ENCODE data around the gene IL9. TPM values are rescaled to one million over a fixed set of nuclear protein-coding genes. Genes with fewer than 3 reads are reported as not detected.
A peak's percentile ranks its signal among the peaks of the same experiment; 100 is the strongest.
"Not testable (repeated sequence)": the region's sequence is repeated elsewhere in the genome, so short reads cannot be mapped to it uniquely, and the experiment has no call there.

The IL9 gene
- total RNA-seq, 1 donor from 2014 or later, result not detected

GRCh38 chr5:135874461-135874860 lies 21.2 kb downstream of the IL9 start:
- intact Hi-C loops (cut with DNase I), result no loop called here
- no peak for DNase-seq (ENCODE audit: low spot score)
- no peak for ATAC-seq

DNA sequence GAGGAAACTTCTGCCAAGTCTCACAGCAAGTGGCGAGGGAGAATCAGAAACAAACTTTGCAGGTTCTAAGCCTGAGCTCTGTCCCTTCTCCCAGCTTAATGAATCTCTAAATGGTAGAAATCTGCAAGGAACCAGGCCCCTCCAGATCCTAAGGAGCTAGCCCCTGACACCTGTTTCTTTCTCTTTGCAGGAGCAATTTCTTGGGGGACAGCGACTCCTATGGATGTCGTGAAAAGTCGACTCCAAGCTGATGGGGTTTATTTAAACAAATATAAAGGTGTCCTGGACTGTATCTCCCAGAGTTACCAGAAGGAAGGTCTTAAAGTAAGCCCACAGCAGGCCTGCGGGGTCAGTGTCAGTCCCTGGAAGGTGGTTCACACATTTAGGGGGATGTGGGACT lies 21.8 kb downstream of the IL9 start:
- no peak for DNase-seq (ENCODE audit: low spot score)
- no peak for ATAC-seq
- intact Hi-C loops (cut with DNase I), result no loop called here

DNA sequence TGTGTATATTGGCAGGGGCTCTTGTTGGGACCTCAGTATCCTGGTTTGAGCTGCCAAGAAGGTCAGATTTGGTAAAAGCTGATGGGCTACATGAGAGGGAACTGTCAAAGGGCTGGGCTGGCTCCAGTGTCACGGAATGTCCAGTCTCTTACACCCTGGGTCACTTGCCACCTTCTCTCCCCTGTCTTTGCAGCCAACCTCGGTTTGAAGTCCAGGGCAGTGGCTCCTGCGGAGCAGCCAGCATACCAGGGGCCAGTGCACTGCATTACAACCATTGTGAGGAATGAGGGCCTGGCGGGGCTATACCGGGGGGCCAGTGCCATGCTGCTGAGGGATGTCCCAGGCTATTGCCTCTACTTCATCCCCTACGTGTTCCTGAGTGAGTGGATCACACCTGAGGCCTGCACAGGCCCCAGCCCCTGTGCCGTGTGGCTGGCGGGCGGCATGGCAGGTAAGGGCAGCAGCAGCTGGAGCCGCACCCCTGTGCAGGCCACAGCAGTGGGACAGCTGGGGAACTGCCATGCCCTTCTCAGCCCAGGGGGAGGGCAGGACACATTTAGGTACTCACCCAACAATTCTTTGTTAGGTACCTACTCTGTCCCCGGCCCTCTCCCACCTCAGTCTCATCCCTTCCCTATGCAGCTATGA lies 24.2 kb downstream of the IL9 start:
- no peak for ATAC-seq
- intact Hi-C loops (cut with DNase I), result no loop called here

DNA sequence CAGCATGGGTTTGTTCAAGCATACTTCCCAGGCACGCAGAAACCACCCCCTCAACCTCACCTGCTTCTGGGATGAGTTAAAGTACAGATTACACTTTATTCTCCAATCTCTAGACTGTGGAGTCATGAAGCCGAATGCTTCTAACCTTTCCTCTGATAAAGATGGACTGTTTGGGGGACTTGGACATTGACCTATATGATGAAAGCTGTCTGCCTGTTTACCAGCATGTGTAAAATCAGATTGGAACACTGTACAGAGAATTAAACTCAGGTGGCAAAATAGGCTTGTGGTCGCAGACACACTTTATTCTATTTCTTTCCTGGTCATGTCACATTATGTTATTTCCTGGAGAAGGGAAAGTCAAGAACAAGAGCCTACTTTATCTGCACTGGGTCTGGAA lies 25.7 kb downstream of the IL9 start:
- ATAC-seq, result no peak
- intact Hi-C loops (cut with DNase I), result no loop called here

More for the DNA sequence above, 24.2 kb downstream of the IL9 start:
- no peak for DNase-seq (ENCODE audit: low spot score)

GRCh38 chr5:135869276-135869675 lies 26.4 kb downstream of the IL9 start:
- no peak for ATAC-seq
- DNase-seq (ENCODE audit: low spot score), result no peak
- intact Hi-C loops (cut with DNase I), result no loop called here

More for the DNA sequence above, 25.7 kb downstream of the IL9 start:
- no peak for DNase-seq (ENCODE audit: low spot score)

- no peak for DNase-seq (ENCODE audit: low spot score)
- intact Hi-C loops (cut with DNase I), result no loop called here
- no peak for ATAC-seq
Observed at GRCh38 chr5:135868681-135869080, 27.0 kb downstream of the IL9 start.

DNA sequence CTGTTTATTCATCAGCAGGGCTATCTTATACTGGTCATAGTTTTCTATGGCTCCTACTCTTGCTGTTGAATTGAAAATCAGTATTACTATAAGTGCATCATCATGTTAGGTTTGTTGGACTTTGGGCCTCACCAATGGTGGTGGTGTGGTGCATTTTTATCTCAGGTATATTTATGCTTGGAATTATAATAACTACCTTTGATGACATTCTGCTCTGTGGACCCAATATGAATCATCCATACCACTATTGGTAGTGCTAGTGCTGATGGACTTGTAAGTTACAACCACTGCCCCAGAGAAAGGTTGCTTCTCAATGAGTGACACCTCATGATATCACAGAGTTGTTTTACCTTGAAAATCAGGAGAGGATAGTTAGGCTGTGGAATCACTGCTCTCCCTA lies 28.0 kb downstream of the IL9 start:
- intact Hi-C loops (cut with DNase I), result no loop called here
- no peak for ATAC-seq
- DNase-seq (ENCODE audit: low spot score), result no peak

DNA sequence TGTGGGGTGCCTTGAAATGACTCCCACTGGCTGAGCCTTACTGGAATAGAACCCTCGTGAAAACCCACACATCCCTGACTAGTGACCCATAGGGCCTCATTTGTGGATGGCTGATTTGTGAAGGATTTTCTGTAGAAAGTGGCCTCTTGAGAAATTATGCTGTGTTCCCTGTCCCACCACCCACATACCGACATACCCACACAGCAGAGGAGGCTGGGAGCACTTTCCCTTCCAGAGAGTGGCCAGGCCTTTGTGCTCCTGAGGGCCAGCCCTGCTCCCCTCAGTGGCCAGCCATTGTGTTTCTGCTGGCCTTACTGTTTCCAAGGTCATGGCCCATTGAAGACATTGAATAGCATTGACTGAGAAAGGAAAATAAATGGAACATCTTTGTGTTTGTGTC lies 29.6 kb downstream of the IL9 start:
- peak; percentile 62 for ATAC-seq
- DNase-seq (ENCODE audit: low spot score), result no peak
- intact Hi-C loops (cut with DNase I), result no loop called here

DNA sequence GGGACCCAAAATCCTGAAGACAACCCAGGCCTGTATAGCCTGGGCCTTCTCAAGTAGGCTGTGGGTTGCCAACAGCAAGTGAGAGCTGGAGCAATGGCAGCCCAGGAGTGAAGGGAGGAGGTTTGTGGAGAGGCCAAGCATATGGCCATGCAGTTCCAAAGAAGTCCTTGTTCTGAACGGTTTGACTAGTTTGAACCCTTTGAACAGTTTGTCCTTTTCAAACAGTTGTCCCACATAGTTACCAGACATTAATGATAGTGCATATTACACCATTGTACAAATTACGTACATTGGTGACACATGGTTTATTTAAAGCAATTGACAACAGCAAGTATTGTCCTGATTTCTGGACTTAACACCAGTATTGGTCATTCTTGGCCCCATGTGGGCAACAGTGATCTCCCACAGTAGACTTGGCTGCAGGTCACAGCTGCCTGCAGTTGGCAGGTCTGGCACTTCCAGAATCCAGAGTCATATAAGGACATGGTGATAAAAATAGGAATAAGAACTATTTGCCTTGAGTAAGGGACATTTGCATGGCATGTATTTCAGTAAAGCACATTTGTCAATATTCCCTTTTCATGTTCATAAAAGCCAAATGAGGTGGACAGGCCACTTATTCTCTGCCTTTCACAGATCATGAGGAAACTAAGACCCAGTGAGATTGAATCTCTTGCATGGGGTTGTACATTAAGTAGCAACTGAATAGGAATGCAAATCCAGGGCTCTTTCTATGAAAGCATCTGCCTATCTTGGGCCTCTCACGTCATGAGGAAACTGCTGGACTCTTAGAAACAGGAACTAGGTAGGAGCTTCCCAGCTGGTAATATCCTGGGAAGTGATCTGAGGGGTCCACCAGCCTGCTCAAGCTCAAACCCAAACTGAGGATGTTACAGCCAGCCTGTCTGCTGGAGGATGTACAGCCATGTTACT lies 30.9 kb downstream of the IL9 start:
- DNase-seq (ENCODE audit: low spot score) (no peak), ATAC-seq (no peak)
- intact Hi-C loops (cut with DNase I), result no loop called here

- DNase-seq (ENCODE audit: low spot score) (no peak), ATAC-seq (no peak)
- intact Hi-C loops (cut with DNase I), result no loop called here
Observed at GRCh38 chr5:135862744-135863143, 32.9 kb downstream of the IL9 start.

- intact Hi-C loops (cut with DNase I), result no loop called here
- ATAC-seq (no peak), DNase-seq (ENCODE audit: low spot score) (no peak)
Observed at GRCh38 chr5:135862086-135862485, 33.6 kb downstream of the IL9 start.

DNA sequence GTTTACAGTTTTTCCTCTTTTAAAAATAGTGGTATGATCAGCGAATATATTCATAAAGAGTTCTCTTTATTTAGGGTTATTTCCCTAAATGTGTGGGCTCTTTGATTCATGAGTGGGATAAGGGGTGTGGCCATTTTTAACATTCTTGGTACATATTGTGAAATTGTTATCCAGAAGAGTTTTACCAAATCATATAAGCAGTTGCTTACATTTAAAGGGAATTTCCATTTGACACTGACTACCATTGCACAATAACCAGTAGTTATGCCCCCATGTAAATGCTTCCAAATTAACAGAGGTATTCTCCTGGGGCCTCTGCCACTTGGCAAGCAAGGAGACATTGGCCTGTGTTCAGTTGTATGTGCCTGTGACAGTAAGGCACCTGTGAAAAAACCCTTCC lies 34.0 kb downstream of the IL9 start:
- ATAC-seq, result no peak
- DNase-seq (ENCODE audit: low spot score), result no peak
- intact Hi-C loops (cut with DNase I), result no loop called here

DNA sequence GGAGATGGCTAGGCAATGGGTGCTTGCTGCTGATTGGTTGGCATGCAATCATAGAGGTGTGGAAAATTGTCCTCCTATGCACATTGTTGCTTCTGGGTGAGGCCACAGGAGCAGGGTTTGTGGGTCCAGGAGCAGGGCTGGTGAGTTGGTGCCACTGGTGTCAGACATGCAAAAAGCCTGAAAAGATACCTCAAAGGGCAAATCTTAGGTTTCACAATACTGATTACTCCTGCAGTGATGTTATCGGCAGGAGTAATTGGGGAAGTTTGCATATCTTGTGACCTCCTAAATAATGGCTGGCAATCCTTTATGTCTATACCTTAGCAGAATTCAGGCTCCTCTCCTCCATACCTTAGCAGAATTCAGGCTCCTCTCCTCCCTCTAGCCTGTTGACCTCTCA lies 36.0 kb downstream of the IL9 start:
- intact Hi-C loops (cut with DNase I), result no loop called here
- ATAC-seq (no peak), DNase-seq (ENCODE audit: low spot score) (no peak)

- ATAC-seq; DNase-seq (ENCODE audit: low spot score); intact Hi-C loops (cut with DNase I): not testable (repeated sequence)
Observed at GRCh38 chr5:135859186-135859585, 36.5 kb downstream of the IL9 start.

DNA sequence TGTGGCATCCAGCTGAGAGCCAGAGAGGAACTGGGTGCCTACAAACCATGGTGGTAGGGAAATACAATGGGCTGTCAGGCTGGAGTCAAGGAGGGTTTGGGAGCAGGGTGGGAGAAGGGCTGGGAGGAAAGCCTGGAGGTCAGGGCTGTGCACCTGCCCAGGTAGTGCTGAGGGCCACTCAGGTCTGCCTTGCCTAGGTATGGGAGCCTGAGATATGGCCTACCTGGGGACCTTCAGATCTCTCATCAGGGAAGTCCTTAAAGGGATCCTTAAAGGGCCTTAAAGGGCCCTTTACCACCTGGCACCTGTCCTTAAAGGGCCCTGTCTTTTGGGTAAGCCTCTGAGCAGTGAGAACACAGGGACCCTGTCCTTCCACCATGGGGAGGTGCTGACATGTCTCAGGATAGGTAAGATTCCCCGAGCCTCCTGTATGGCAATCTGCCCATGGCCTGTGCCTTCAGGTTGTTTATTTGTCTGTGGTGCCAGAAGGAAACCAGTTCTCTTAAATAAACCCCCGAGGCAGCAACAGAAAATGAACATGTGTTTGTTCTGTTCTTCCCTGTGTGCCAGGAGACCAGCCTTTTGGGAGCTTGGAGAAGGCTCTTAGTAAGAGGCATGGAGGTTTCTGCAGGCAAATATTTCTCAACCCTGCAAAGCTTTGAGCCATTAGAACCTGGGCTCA lies 37.9 kb downstream of the IL9 start:
- no peak for ATAC-seq
- intact Hi-C loops (cut with DNase I), result no loop called here
- DNase-seq (ENCODE audit: low spot score), result no peak

DNA sequence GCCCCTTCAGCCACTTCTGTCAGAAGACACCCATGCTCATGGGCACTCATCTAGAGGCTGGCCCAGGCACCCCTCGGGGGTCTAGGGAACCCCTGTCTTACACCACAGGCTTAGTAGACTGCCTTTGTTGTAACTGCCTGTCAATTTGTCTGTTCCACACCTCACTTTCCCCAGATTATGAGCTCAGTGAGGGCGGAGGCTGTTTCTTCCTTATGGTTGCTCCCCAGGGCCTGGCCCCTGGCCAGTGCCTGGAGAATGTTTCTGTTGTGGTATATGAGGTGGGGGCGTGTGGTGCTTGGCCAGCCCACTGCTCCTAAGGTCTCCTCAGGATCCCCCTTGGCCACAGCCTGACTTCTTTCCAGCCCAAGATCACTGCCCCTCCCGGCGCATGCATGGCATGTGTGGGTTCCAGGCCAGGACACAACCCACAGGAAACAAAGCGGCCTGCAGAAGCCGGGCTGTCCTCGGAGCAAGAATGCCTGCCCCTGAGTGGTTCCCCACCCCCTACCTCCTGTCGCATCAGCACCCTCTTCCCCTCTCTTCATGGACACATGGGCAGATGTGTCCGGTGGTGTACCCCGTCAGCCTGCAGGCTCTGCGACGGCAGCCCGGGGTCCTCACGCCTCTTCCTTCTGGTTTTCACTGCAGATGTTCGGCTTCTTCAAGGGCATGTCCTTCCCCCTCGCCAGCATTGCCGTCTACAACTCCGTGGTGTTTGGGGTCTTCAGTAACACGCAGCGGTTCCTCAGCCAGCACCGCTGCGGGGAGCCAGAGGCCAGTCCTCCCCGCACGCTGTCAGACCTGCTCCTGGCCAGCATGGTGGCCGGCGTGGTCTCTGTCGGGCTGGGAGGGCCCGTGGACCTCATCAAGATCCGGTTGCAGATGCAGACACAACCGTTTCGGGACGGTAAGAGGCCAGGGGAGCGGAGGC lies 43.5 kb downstream of the IL9 start:
- peak; percentile 59 for ATAC-seq
- intact Hi-C loops (cut with DNase I), result no loop called here
- no peak for DNase-seq (ENCODE audit: low spot score)

GRCh38 chr5:135851186-135851914 lies 44.3 kb downstream of the IL9 start:
- intact Hi-C loops (cut with DNase I), result no loop called here
- peak; percentile 58 for ATAC-seq
- no peak for DNase-seq (ENCODE audit: low spot score)

- intact Hi-C loops (cut with DNase I), result no loop called here
Observed at GRCh38 chr5:135850671-135851070, 45.0 kb downstream of the IL9 start.

More at GRCh38 chr5:135850671-135851070, 45.0 kb downstream of the IL9 start:
- no peak for DNase-seq (ENCODE audit: low spot score)
- no peak for ATAC-seq

All from sciatic nerve (tissue), 2 donors.